ENCODE measurements around the gene ARHGEF28. TPM values are rescaled to one million over a fixed set of nuclear protein-coding genes. Genes with fewer than 3 reads are reported as not detected.

ARHGEF28 gene
- total and polyA plus RNA-seq, 2 of the 4 experiments (the other 2 are of a cell fraction), result 3.6 to 16.0 TPM

- TF ChIP-seq ELK1 (IDR thresholded peaks at IDR 0.05; ENCODE audit: borderline replicate concordance, low read depth, low read length) (no peak), CHD1 (IDR thresholded peaks at IDR 0.05; ENCODE audit: low read depth, low read length) (no peak), MAFK (IDR thresholded peaks at IDR 0.05; ENCODE audit: low read depth, low read length) (peak; percentile 85), CEBPB (IDR thresholded peaks at IDR 0.05; ENCODE audit: low read depth, low read length) (no peak)
- peaks cover 10 to 56% of the 10 kb centered on the region in 2 experiments; a peak in 3 of 4 replicates for H3K79me1 ChIP-seq (ENCODE audit: low read depth in 1 of 2, low read length in 2 of 2)
- no peak overlapping the region for H4K5ac ChIP-seq (ENCODE audit: low read depth, low read length)
- no peak overlapping the region for H2AK5ac ChIP-seq (ENCODE audit: low read depth, low read length)
- no peak overlapping the region for H3K18ac ChIP-seq (ENCODE audit: low read depth, low read length)
- no peaks in the 10 kb centered on the region for H3K27me3 ChIP-seq (ENCODE audit: control insufficient read depth, insufficient read depth, low read length)
- H3K9ac ChIP-seq (ENCODE audit: low read depth, low read length), result no peak overlapping the region
- H3K4me3 ChIP-seq (ENCODE audit: insufficient read depth, low read depth, low read length), result no peak overlapping the region
- dilution Hi-C loops (cut with HindIII; ENCODE audit: low sequenced_read_pairs, unreplicated experiment), result no loop called here
- no peak overlapping the region for H2AK9ac ChIP-seq (replicated peaks; ENCODE audit: low read depth, low read length, poor library complexity)
- H3K36me3 ChIP-seq (ENCODE audit: control insufficient read depth, insufficient read depth, low read length), result no peaks in the 10 kb centered on the region
- ChIA-PET POLR2A (ENCODE audit: unreplicated experiment) (no interaction called here), CTCF (interaction anchor here (0.8 to 1.2 kb wide), 2 partner anchors 11 to 17 kb away, joined by 3 to 7 read pairs; no protein-coding TSS in a partner anchor)
- no peak overlapping the region for H4K91ac ChIP-seq (ENCODE audit: insufficient read depth, low read depth, low read length)
- no peak overlapping the region for H3K4ac ChIP-seq (ENCODE audit: low read depth, low read length)
- H2BK120ac ChIP-seq (ENCODE audit: low read depth, low read length), result no peak overlapping the region
- no peak overlapping the region for H3K27ac ChIP-seq (ENCODE audit: insufficient read depth, low read length)
- BruUV-seq (replicated peaks), result no TSS peak
- H2BK5ac ChIP-seq (ENCODE audit: low read depth, low read length, poor library complexity, severe bottlenecking), result no peak overlapping the region
- H3K23ac ChIP-seq (ENCODE audit: low read depth, low read length), result no peak overlapping the region
- no peak overlapping the region for H2BK15ac ChIP-seq (ENCODE audit: low read depth, low read length)
- H3K4me1 ChIP-seq (ENCODE audit: control insufficient read depth, insufficient read depth, low read length), result peaks cover 19% of the 10 kb centered on the region
- in situ Hi-C loops (cut with MboI; ENCODE audit: low sequenced_read_pairs), result no loop called here
- H3K14ac ChIP-seq (replicated peaks; ENCODE audit: low read depth, low read length), result no peak overlapping the region
- H3K4me2 ChIP-seq (ENCODE audit: low read depth, low read length), result no peak overlapping the region
- H3K56ac ChIP-seq (ENCODE audit: extremely low read depth, insufficient read depth, low read length), result no peak overlapping the region
- DNase-seq, result no peak
- intact Hi-C loops (cut with micrococcal nuclease), result loop anchor here (5.0 kb wide), 1 partner anchor 63 kb away; the partner anchor contains the start of gene ARHGEF28
- H4K20me1 ChIP-seq (ENCODE audit: insufficient read depth, low read length), result no peaks in the 10 kb centered on the region
- H4K8ac ChIP-seq (ENCODE audit: low read depth in 2 of 2, low read length in 2 of 2), result no peak overlapping the region
- no peak overlapping the region for H2BK20ac ChIP-seq (ENCODE audit: low read depth, low read length)
- peaks cover 18% of the 10 kb centered on the region for H3K9me1 ChIP-seq (ENCODE audit: insufficient read depth, low read length)
- H3K9me3 ChIP-seq (ENCODE audit: control insufficient read depth, insufficient read depth, low read length), result no peaks in the 10 kb centered on the region
- H2AFZ ChIP-seq (replicated peaks; ENCODE audit: low read length, poor library complexity), result no peak overlapping the region
- WGBS, 2 experiments (ENCODE audit: extremely low coverage in 2 of 2, insufficient read length in 1 of 2), result no CpG with 5 or more reads among the region's 3 CpGs
- no peak for ATAC-seq (ENCODE audit: low read depth)
These were observed 64.0 kb downstream of the ARHGEF28 start for GRCh38 chr5:73690015-73690414.
